GM12865 (cell line): ENCODE results near the gene PRKN.

Experiments used
- DNase-seq: peaks from one replicate; pipeline ENCODE4 v3.0.0; 2010; ENCODE audit warnings: low read depth
- H3K4me3 ChIP-seq: 2 replicates; pipeline ENCODE4 v1.5.1; 2011; ENCODE audit warnings: mild to moderate bottlenecking, low read depth, low read length, control low read depth
- TF ChIP-seq, protein P1 (sequence below): IDR thresholded peaks from 2 replicates; pipeline ENCODE4 v1.5.1; 2011; ENCODE audit warnings: low read length, control low read depth, low read depth, inconsistent platforms; ENCODE audit not compliant: insufficient read depth; ENCODE audit errors: missing control alignments

The PRKN gene

GRCh38 chr6:161915456-161915964, 812.1 kb downstream of the PRKN start:
- no peak for DNase-seq
- TF ChIP-seq, protein P1, sequence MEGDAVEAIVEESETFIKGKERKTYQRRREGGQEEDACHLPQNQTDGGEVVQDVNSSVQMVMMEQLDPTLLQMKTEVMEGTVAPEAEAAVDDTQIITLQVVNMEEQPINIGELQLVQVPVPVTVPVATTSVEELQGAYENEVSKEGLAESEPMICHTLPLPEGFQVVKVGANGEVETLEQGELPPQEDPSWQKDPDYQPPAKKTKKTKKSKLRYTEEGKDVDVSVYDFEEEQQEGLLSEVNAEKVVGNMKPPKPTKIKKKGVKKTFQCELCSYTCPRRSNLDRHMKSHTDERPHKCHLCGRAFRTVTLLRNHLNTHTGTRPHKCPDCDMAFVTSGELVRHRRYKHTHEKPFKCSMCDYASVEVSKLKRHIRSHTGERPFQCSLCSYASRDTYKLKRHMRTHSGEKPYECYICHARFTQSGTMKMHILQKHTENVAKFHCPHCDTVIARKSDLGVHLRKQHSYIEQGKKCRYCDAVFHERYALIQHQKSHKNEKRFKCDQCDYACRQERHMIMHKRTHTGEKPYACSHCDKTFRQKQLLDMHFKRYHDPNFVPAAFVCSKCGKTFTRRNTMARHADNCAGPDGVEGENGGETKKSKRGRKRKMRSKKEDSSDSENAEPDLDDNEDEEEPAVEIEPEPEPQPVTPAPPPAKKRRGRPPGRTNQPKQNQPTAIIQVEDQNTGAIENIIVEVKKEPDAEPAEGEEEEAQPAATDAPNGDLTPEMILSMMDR: no peak
- H3K4me3 ChIP-seq: no peak overlapping the region

DNA sequence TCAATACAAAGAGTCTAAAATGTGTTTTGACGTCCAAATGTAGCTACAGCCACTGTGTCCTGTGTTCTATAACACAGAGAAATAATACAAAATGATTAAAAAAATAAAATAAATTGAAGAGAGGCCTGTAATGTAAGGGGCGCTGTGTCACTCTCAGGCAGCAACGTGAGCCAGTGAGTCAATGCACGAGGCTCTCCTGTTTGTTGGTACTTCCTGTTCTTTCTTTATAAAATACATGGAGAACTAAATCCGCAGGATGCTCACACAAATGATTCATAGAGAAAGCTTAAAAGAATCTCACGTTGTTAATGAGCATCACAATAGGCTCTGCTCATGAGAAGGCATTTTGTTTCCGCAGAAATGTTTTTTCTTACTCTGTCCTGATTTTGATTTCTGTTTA, 818.7 kb downstream of the PRKN start:
- no peak overlapping the region for H3K4me3 ChIP-seq
- no peak for DNase-seq
- TF ChIP-seq, protein P1: no peak

GRCh38 chr6:161906571-161906970, 821.0 kb downstream of the PRKN start:
- TF ChIP-seq, protein P1: no peak
- DNase-seq: no peak
- H3K4me3 ChIP-seq: no peak overlapping the region

DNA sequence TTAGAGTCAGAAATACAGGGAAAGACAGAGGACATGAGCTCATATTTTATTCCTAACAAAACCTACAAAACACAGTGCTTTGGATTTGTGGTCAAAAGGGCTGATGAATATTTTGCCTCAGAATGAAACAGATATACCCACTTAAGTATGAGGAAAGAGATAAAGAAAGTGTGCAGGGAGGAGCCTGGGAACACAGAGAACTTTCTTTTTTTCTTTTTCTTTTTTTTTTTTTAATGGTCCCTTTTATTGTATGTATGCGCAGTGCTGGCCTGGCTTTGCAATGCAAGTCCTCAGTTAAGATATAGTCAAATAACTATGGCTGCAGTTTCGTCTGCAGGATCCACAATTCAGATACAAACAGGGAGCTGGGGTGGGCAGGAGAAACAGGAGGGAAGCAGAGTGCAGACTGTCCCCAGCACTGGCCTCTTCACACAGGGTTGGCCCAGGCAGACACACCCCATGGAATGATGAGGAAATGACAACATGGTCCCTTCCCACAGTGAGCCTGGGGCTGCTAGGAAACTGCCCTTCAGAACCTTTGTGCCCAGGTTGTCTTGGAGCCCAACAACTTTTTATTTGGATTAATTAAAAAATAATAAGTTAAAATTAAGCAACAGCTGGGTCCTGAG, 823.9 kb downstream of the PRKN start:
- DNase-seq: no peak
- no peak overlapping the region for H3K4me3 ChIP-seq
- TF ChIP-seq, protein P1: no peak

DNA sequence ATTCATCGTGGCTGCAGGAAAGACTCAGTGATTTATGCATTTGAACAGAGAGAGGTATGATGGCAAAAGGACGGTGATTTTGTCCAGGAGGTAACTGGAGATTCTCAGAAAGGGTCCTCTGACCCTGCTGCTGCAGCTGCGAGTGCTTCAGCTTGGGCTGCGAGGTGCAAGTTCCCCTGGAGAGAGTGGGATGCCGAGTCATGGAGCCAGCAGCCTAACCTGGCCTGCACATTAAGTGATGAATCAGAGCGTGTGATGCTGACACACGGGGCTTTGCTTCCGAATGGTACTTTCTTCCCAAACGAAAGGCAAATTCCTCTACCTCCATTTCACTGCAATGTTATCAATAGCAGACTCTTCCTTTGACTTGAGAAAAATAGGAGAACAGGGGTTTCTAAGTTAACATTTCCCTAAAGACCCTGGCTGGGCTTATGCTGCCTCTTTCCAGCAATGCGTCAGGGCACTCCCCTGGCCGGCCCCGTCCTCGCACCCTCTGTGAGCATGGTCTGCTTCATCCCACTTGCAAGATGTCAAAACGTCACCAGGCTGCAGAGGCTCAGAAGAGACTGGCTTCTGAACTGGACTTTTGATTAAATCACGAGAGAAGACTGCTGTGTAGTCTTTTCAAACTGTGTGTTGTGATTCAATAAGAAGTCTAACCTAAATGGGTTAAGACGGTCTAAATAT, 825.7 kb downstream of the PRKN start:
- DNase-seq: no peak
- TF ChIP-seq, protein P1: no peak
- no peak overlapping the region for H3K4me3 ChIP-seq

- H3K4me3 ChIP-seq: no peak overlapping the region
- TF ChIP-seq, protein P1: no peak
- DNase-seq: no peak
Observed at GRCh38 chr6:161894436-161894835, 833.1 kb downstream of the PRKN start.

- no peak for DNase-seq
- H3K4me3 ChIP-seq: no peak overlapping the region
- TF ChIP-seq, protein P1: no peak
Observed at GRCh38 chr6:161891542-161891941, 836.0 kb downstream of the PRKN start.
